Measurements from ENCODE around the gene HK3.
A peak's percentile ranks its signal among the peaks of the same experiment; 100 is the strongest.

HK3 gene, protein sequence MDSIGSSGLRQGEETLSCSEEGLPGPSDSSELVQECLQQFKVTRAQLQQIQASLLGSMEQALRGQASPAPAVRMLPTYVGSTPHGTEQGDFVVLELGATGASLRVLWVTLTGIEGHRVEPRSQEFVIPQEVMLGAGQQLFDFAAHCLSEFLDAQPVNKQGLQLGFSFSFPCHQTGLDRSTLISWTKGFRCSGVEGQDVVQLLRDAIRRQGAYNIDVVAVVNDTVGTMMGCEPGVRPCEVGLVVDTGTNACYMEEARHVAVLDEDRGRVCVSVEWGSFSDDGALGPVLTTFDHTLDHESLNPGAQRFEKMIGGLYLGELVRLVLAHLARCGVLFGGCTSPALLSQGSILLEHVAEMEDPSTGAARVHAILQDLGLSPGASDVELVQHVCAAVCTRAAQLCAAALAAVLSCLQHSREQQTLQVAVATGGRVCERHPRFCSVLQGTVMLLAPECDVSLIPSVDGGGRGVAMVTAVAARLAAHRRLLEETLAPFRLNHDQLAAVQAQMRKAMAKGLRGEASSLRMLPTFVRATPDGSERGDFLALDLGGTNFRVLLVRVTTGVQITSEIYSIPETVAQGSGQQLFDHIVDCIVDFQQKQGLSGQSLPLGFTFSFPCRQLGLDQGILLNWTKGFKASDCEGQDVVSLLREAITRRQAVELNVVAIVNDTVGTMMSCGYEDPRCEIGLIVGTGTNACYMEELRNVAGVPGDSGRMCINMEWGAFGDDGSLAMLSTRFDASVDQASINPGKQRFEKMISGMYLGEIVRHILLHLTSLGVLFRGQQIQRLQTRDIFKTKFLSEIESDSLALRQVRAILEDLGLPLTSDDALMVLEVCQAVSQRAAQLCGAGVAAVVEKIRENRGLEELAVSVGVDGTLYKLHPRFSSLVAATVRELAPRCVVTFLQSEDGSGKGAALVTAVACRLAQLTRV

GRCh38 chr5:176899296-176899891, at the start of gene HK3:
Gene HK3, minus strand, starts transcription at chr5:176899346. Its CDS starts 3,187 bp downstream, at chr5:176896159.
- DNase-seq: no peak

GRCh38 chr5:176948458-176948857, 49.3 kb upstream of the HK3 start:
- no peak for DNase-seq

DNA sequence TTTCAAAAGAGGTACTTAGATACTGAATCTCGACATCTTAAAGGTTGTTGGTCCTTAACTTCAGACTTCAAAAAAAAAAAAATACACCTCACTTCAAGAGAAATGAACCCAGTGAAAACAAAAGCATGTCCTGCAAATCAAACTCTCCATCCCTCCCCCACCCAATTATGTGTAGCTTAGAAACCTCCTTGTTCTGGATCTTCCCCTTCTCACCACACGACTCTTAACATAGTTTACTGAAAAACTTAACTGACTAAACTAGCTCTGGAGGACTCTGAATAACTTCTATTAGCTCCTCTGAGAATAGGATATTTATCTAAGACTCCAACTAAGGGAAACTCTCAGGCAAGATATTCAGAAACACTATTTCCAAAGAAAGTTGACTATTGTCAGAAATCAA, 48.7 kb upstream of the HK3 start:
- no peak for DNase-seq

- DNase-seq: no peak
Observed at GRCh38 chr5:176944268-176944667, 45.1 kb upstream of the HK3 start.

- DNase-seq: no peak
Observed at GRCh38 chr5:176943816-176944215, 44.7 kb upstream of the HK3 start.

DNA sequence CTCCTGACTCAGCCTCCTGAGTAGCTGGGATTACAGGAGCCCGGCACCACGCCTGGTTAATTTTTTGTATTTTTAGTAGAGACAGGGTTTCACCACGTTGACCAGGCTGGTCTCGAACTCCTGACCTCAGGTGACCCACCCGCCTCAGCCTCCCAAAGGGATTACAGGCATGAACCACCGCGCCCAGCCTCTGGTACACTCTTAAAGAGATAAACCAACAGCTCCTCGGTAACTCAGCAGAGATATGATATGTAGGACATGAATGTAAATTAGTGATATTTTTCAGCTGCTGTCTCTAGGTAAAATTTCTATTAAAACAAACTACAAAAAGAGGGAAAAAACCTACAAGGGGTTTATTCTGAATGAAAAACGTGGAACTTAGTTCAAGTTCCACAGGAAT, 42.8 kb upstream of the HK3 start:
- no peak for DNase-seq

- DNase-seq: no peak
Observed at GRCh38 chr5:176938472-176938871, 39.3 kb upstream of the HK3 start.

- no peak for DNase-seq
Observed at GRCh38 chr5:176935017-176935416, 35.9 kb upstream of the HK3 start.

GRCh38 chr5:176934309-176934930, 35.3 kb upstream of the HK3 start:
- DNase-seq: peak; percentile 10

DNA sequence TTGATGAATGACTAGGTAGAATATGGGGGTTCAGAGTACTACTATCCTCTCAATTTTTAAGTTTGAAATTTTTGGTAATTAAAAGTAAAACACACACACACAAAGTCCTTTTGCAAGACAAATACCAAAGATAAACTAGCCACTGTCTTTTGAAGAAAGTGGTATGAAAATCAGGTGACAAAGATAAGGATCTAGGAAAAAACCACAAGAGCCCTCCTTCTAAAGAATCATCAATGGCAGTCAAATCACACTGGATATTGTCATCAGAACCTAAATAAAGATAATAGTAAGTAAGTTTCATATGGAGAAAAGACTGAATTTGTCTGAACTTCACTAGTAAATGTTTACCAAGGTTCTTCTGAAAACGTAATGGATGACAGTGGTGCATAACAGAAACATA, 30.5 kb upstream of the HK3 start:
- DNase-seq: no peak

- no peak for DNase-seq
Observed at GRCh38 chr5:176927562-176927961, 28.4 kb upstream of the HK3 start.

DNA sequence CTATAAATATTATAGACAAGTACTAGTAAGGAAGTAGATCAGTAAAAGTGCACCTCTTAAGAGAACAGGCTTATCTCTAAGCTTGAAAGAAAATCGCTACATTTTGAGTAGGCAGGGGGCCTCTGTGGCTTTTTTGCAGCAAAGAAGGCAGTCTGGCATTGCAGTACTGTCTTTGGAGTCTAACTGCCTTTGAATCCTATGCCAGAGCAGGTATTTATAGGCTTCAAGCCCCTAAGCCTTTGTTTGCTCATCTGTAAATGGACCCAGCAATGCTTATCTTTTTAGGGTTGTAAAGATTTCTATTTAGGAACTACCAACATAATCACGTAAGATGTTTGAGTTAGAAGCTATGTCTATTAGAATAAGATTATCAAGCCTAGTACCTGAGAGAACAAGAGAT, 23.7 kb upstream of the HK3 start:
- no peak for DNase-seq

GRCh38 chr5:176921714-176922113, 22.6 kb upstream of the HK3 start:
- DNase-seq: no peak

GRCh38 chr5:176918613-176919012, 19.5 kb upstream of the HK3 start:
- no peak for DNase-seq

- DNase-seq: no peak
Observed at GRCh38 chr5:176916337-176916736, 17.2 kb upstream of the HK3 start.

- no peak for DNase-seq
Observed at GRCh38 chr5:176915906-176916305, 16.8 kb upstream of the HK3 start.

DNA sequence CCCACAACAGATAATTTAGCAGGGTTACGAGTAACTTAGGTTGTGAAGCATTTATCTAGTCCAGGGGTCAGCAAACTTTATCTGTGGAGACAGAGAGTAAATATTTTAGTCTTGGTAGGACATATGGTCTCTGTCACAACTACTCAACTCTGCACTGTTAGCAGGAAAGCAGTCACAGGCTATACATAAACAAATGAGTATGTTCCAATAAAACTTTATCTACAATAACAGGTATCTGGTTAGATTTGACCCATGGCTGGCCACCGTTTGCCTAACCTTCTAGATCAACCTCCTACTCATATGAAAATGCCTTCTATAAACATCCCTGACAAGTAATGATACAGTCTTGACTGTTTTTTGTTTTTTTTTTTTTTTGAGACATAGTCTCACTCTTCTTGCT, 13.0 kb upstream of the HK3 start:
- no peak for DNase-seq

DNA sequence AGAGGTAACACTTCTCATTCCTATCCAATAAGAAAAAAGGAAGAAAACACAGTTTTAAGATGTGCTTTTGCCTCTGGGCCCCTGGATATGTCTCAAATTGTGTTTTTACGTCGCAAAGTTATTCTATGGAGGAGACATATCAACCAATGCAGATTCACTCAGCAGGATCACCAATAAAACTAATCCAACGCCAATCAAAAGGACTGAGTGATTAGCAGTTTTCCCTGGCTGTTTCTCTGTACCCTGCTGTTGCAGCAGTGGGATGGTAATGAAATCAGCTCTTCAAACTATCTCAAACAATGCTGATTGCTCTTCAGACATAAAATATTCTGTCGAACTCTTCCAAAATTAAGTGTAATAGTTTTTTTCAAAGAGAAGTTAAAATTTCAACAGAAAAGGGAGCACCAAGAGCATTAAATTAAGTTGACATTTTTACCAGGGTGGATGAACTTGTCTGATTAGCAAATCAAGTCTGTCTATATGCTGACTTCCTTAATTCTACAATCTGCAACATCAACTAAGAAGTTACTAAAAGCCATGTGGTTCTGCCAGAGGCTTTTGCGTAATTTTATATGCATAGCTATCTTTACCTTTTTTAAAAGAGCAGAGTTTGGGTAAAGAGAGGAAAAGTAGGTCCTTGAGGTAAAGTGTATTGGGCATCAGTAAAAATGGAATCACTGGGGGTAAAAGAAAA, 9.7 kb upstream of the HK3 start:
- DNase-seq: no peak

DNA sequence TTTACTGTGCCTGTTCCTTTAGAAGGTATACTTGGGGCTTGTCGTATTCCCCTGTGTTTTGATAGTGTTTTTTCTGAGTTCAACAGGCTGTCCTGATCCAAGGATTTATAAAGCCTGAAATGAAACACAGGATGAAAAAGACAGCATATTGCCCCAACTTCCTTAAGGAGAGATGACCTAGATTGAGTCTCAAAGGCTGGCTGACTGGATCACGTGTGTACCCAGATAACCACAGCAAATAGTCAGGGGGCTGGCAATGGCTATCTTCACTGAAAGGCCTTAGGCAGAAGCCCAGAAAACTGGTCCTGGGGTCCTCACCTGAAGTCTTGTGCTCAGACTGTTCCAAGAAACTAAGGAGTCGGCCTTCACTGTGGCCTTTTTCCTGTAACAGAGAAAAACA, 7.7 kb upstream of the HK3 start:
- DNase-seq: no peak

GRCh38 chr5:176906126-176906525, 7.0 kb upstream of the HK3 start:
- no peak for DNase-seq

- no peak for DNase-seq
Observed at GRCh38 chr5:176904276-176904675, 5.1 kb upstream of the HK3 start.

DNA sequence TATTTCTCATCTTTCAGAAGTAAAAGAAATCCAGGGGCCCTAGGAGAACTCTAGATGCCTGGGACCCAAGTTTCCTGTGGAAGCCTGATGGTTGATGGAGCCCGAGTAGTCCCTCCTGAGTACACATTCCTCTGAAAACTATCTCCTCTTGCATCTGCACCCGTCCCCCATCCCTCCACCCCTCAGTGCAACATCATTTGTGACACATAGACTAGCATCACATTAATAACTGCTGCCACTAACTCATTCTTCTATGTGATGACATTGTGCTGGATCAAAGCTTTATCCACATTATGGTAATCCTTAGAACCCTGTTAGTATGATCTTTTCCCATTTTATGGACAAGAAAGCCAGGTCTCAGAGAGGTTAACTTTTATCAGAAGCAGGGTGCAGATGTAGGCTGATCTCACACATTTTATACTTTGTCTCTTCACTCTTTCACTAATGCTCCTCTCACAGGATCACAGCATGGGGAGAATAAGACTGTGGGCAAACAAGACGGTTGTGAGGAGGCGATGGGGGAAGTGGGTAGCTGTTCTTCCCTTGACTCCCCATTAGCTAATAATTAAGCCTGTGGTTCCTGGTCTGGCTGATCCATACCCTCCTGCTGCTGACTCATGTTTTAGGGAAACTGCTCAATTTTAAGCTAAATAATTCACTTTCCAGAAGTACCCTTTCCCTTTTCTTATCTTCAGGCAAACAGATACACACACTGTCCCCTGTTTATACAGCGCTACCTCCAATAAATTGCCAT, 3.9 kb upstream of the HK3 start:
- DNase-seq: no peak
